Gastroesophageal sphincter (tissue), 4 donors: Measurements from ENCODE around the gene SLC66A1. TPM values are rescaled to one million over a fixed set of nuclear protein-coding genes. Genes with fewer than 3 reads are reported as not detected.

Source experiments
- ATAC-seq: fragments of 150-250 bp; one replicate; pipeline ENCODE4 v1.9.1; 2016; ENCODE audit warnings: mild to moderate bottlenecking, moderate library complexity
- H3K27ac ChIP-seq, 4 donors: fragments of 200-600 bp; sonication (generic) in 3 of 4; 1 replicate in 3 of 4; 2 replicates in 1 of 4; pipeline ENCODE4 v1.5.1; 2016 to 2019
- H3K27me3 ChIP-seq: fragments of 200-600 bp; sonication (generic); one replicate; pipeline ENCODE4 v1.5.1; 2019
- H3K36me3 ChIP-seq, 2 donors: fragments of 200-600 bp; sonication (generic); one replicate each; pipeline ENCODE4 v1.5.1; 2019; ENCODE audit warnings: control low read depth in 1 of 2
- H3K4me1 ChIP-seq, 3 donors: fragments of 200-600 bp; sonication (generic); 1 replicate in 2 of 3; 2 replicates in 1 of 3; pipeline ENCODE4 v1.5.1; 2016 to 2019; ENCODE audit warnings: control low read depth in 2 of 3
- H3K4me3 ChIP-seq, 2 donors: fragments of 200-600 bp; sonication (generic); one replicate each; pipeline ENCODE4 v1.5.1; 2019; ENCODE audit warnings: mild to moderate bottlenecking in 1 of 2, moderate library complexity in 1 of 2
- H3K9me3 ChIP-seq, 3 donors: fragments of 200-600 bp; sonication (generic); one replicate each; pipeline ENCODE4 v1.5.1; 2017 to 2019; ENCODE audit warnings: control low read depth in 2 of 3
- CTCF ChIP-seq, 4 experiments: fragments of 200-600 bp in 2 of 4; fragments of 450-650 bp in 2 of 4; sonication (generic) in 1 of 4; IDR thresholded peaks; one replicate each; pipeline ENCODE4 v1.5.1; 2017 to 2019; ENCODE audit warnings: antibody characterized with exemption in 4 of 4, mild to moderate bottlenecking in 2 of 4, moderate library complexity in 2 of 4
- EP300 ChIP-seq: sonication (generic); formaldehyde crosslinking; IDR thresholded peaks from one replicate; pipeline ENCODE4 v1.6.1; 2017; ENCODE audit warnings: antibody characterized with exemption, mild to moderate bottlenecking
- POLR2A ChIP-seq, 2 donors: fragments of 450-650 bp; IDR thresholded peaks; one replicate each; pipeline ENCODE4 v1.6.1; 2017; ENCODE audit warnings: antibody characterized with exemption in 2 of 2, mild to moderate bottlenecking in 2 of 2, moderate library complexity in 1 of 2
- POLR2AphosphoS5 ChIP-seq: sonication (generic); formaldehyde crosslinking; IDR thresholded peaks from one replicate; pipeline ENCODE4 v1.6.1; 2017; ENCODE audit warnings: antibody characterized with exemption
- WGBS, 2 donors: methylation state at CpG; one replicate each; pipeline ENCODE4 v1.1.5; 2018; ENCODE audit warnings: low coverage in 1 of 2; 5-methylcytosine and 5-hydroxymethylcytosine counted together
- total RNA-seq, 4 donors: library from RNA; depleted of rRNA; stranded (reverse); fragments of >200 nt; gene quantifications; one replicate each; pipeline ENCODE4 v1.1.0, GENCODE V29; 2016

The SLC66A1 gene
- total RNA-seq, 4 donors from 2014 or later, result 8.1 to 12.3 (median 11.7) TPM

GRCh38 chr1:19309123-19309813 lies 2.9 kb upstream of the SLC66A1 start:
- peaks cover 0 to 41% (median 20%) of the 10 kb centered on the region in 3 donors for H3K4me1 ChIP-seq
- no peak for TF ChIP-seq CTCF (IDR thresholded peaks at IDR 0.05)
- TF ChIP-seq EP300, result no peak
- no peak for TF ChIP-seq POLR2A (IDR thresholded peaks at IDR 0.05)
- TF ChIP-seq POLR2AphosphoS5, result no peak
- H3K27me3 ChIP-seq, result no peaks in the 10 kb centered on the region
- no peak overlapping the region for H3K4me3 ChIP-seq
- H3K36me3 ChIP-seq, result peaks cover 0 to 46% of the 10 kb centered on the region in 2 donors
- WGBS, 2 donors, result 56 to 100% methylated on average over 2 to 5 of the region's 6 CpGs
- no peaks in the 10 kb centered on the region for H3K9me3 ChIP-seq
- no peak overlapping the region for H3K27ac ChIP-seq
- no peak for ATAC-seq

GRCh38 chr1:19310061-19310460 lies 2.1 kb upstream of the SLC66A1 start:
- peaks cover 0 to 38% of the 10 kb centered on the region in 2 donors for H3K36me3 ChIP-seq
- peaks cover 0 to 48% (median 20%) of the 10 kb centered on the region in 3 donors for H3K4me1 ChIP-seq
- WGBS, 2 donors, result 77 to 88% methylated on average over 6 to 7 of the region's 7 CpGs
- H3K27ac ChIP-seq, result no peak overlapping the region
- TF ChIP-seq EP300 (no peak), POLR2A (IDR thresholded peaks at IDR 0.05) (no peak), POLR2AphosphoS5 (no peak)
- H3K4me3 ChIP-seq, result no peak overlapping the region
- H3K9me3 ChIP-seq, result no peaks in the 10 kb centered on the region
- no peak for ATAC-seq
- H3K27me3 ChIP-seq, result no peaks in the 10 kb centered on the region

GRCh38 chr1:19310720-19311502 lies 1.2 kb upstream of the SLC66A1 start:
- no peak for ATAC-seq
- peak overlapping the region; percentile 87 to 91 for H3K4me3 ChIP-seq
- TF ChIP-seq POLR2A (IDR thresholded peaks at IDR 0.05), result no peak
- TF ChIP-seq EP300, result no peak
- TF ChIP-seq CTCF (IDR thresholded peaks at IDR 0.05), result no peak
- no peak for TF ChIP-seq POLR2AphosphoS5
- H3K4me1 ChIP-seq, result peaks cover 0 to 56% (median 22%) of the 10 kb centered on the region in 3 donors
- peak overlapping the region in 2 of 4 donors; percentile 90 to 91 for H3K27ac ChIP-seq
- no peaks in the 10 kb centered on the region for H3K9me3 ChIP-seq
- no peaks in the 10 kb centered on the region for H3K27me3 ChIP-seq
- 34 to 43% methylated on average over 4 to 12 of the region's 13 CpGs for WGBS, 2 donors
- H3K36me3 ChIP-seq, result peaks cover 0 to 31% of the 10 kb centered on the region in 2 donors

- no peaks in the 10 kb centered on the region for H3K9me3 ChIP-seq
- peak overlapping the region; percentile 87 to 91 for H3K4me3 ChIP-seq
- 0 to 1% methylated on average over 5 to 11 of the region's 29 CpGs for WGBS, 2 donors
- H3K27me3 ChIP-seq, result no peaks in the 10 kb centered on the region
- H3K27ac ChIP-seq, result peak overlapping the region; percentile 7 to 91 (median 90)
- H3K4me1 ChIP-seq, result peaks cover 0 to 58% (median 22%) of the 10 kb centered on the region in 3 donors
- peaks cover 0 to 28% of the 10 kb centered on the region in 2 donors for H3K36me3 ChIP-seq
- no peak for TF ChIP-seq EP300
- no peak for TF ChIP-seq POLR2A (IDR thresholded peaks at IDR 0.05)
- TF ChIP-seq POLR2AphosphoS5, result no peak
- TF ChIP-seq CTCF (IDR thresholded peaks at IDR 0.05), result no peak
- ATAC-seq, result no peak
Observed at GRCh38 chr1:19311503-19311930, 609 bp upstream of the SLC66A1 start.

- Histone ChIP-seq H3K27ac (peak overlapping the region; percentile 82 to 91 (median 90)), H3K9me3 (no peaks in the 10 kb centered on the region), H3K27me3 (no peaks in the 10 kb centered on the region), H3K36me3 (peaks cover 0 to 21% of the 10 kb centered on the region in 2 donors), H3K4me1 (peaks cover 0 to 67% (median 22%) of the 10 kb centered on the region in 3 donors), H3K4me3 (peak overlapping the region; percentile 87 to 91)
- no peak for TF ChIP-seq POLR2A (IDR thresholded peaks at IDR 0.05)
- TF ChIP-seq CTCF (IDR thresholded peaks at IDR 0.05), result no peak
- TF ChIP-seq EP300, result no peak
- no peak for TF ChIP-seq POLR2AphosphoS5
- no peak for ATAC-seq
- WGBS, 2 donors, result 36 to 44% methylated on average over 11 to 14 of the region's 20 CpGs
Observed at GRCh38 chr1:19312782-19313635, 883 bp downstream of the SLC66A1 start.
